Neuronal stem cell (in vitro differentiated cells): Measurements from ENCODE around the gene RNF111.
"Not testable (repeated sequence)": the region's sequence is repeated elsewhere in the genome, so short reads cannot be mapped to it uniquely, and the experiment has no call there.

Source experiments
- DNase-seq: peaks from one replicate; pipeline ENCODE4 v3.0.0-alpha.2; 2013; ENCODE audit warnings: low spot score
- H2AFZ ChIP-seq: one replicate; pipeline ENCODE4 v1.6.1; 2013; ENCODE audit warnings: mild to moderate bottlenecking, low read length, inconsistent platforms
- H2AK5ac ChIP-seq: 2 replicates; pipeline ENCODE4 v1.6.1; 2013; ENCODE audit warnings: low read depth, mild to moderate bottlenecking, inconsistent platforms, low read length, moderate library complexity, mixed read lengths
- H2BK120ac ChIP-seq: 2 replicates; pipeline ENCODE4 v1.6.1; 2013; ENCODE audit warnings: low read depth, mild to moderate bottlenecking, inconsistent platforms, low read length, moderate library complexity, mixed read lengths
- H2BK12ac ChIP-seq: one replicate; pipeline ENCODE4 v1.6.1; 2013; ENCODE audit warnings: low read length, inconsistent platforms
- H2BK15ac ChIP-seq: 2 replicates; pipeline ENCODE4 v1.6.1; 2013; ENCODE audit warnings: mild to moderate bottlenecking, low read length, inconsistent platforms, mixed read lengths
- H2BK5ac ChIP-seq: one replicate; pipeline ENCODE4 v1.6.1; 2013; ENCODE audit warnings: inconsistent platforms, mild to moderate bottlenecking, low read length, moderate library complexity
- H3K14ac ChIP-seq: one replicate; pipeline ENCODE4 v1.6.1; 2013; ENCODE audit warnings: low read length, inconsistent platforms
- H3K18ac ChIP-seq: 2 replicates; pipeline ENCODE4 v1.6.1; 2013; ENCODE audit warnings: low read length, inconsistent platforms
- H3K23ac ChIP-seq: 2 replicates; pipeline ENCODE4 v1.6.1; 2013; ENCODE audit warnings: low read depth, mild to moderate bottlenecking, mixed read lengths, low read length, inconsistent platforms; ENCODE audit not compliant: poor library complexity
- H3K27ac ChIP-seq: replicated peaks from 3 replicates; pipeline ENCODE4 v1.5.1; 2013; ENCODE audit warnings: low read length, inconsistent platforms
- H3K27me3 ChIP-seq, 3 experiments: 2 replicates each; pipeline ENCODE4 v1.6.1; 2013; ENCODE audit warnings: low read length in 3 of 3, mild to moderate bottlenecking in 2 of 3, inconsistent platforms in 1 of 3, low read depth in 1 of 3, mixed read lengths in 1 of 3, moderate library complexity in 1 of 3; ENCODE audit not compliant: control insufficient read depth in 3 of 3, insufficient read depth in 3 of 3
- H3K36me3 ChIP-seq, 2 donors: replicated peaks in 1 of 2; 2 replicates each; pipeline ENCODE4 v1.6.1; 2013; ENCODE audit warnings: low read length in 2 of 2; ENCODE audit not compliant: control insufficient read depth in 2 of 2, insufficient read depth in 2 of 2
- H3K4ac ChIP-seq: 2 replicates; pipeline ENCODE4 v1.6.1; 2013; ENCODE audit warnings: inconsistent platforms, mild to moderate bottlenecking, low read length, moderate library complexity
- H3K4me1 ChIP-seq, 2 donors: 1 replicate in 1 of 2; 2 replicates in 1 of 2; pipeline ENCODE4 v1.6.1; 2013; ENCODE audit warnings: low read length in 2 of 2, low read depth in 1 of 2; ENCODE audit not compliant: control insufficient read depth in 2 of 2, insufficient read depth in 1 of 2
- H3K4me2 ChIP-seq: one replicate; pipeline ENCODE4 v1.6.1; 2013; ENCODE audit warnings: mild to moderate bottlenecking, low read length, inconsistent platforms; ENCODE audit not compliant: insufficient read depth, poor library complexity, severe bottlenecking
- H3K4me3 ChIP-seq, 2 donors: 2 replicates each; pipeline ENCODE4 v1.5.1; 2013; ENCODE audit warnings: low read length in 2 of 2, mild to moderate bottlenecking in 2 of 2, inconsistent platforms in 1 of 2, moderate library complexity in 1 of 2
- H3K79me1 ChIP-seq: one replicate; pipeline ENCODE4 v1.6.1; 2013; ENCODE audit warnings: low read depth, mild to moderate bottlenecking, inconsistent platforms, low read length, moderate library complexity
- H3K9ac ChIP-seq: one replicate; pipeline ENCODE4 v1.6.1; 2013; ENCODE audit warnings: mild to moderate bottlenecking, low read depth, low read length, inconsistent platforms; ENCODE audit not compliant: poor library complexity
- H3K9me3 ChIP-seq, 2 donors: replicated peaks in 1 of 2; 2 replicates each; pipeline versions ENCODE3 to v1.6.1; 2013; ENCODE audit warnings: low read length in 2 of 2, mild to moderate bottlenecking in 2 of 2, inconsistent platforms in 1 of 2, low read depth in 1 of 2, mixed read lengths in 1 of 2, moderate library complexity in 1 of 2; ENCODE audit not compliant: control insufficient read depth in 2 of 2, insufficient read depth in 1 of 2
- H4K8ac ChIP-seq: one replicate; pipeline ENCODE4 v1.6.1; 2013; ENCODE audit warnings: low read depth, mild to moderate bottlenecking, inconsistent platforms, low read length, moderate library complexity
- H4K91ac ChIP-seq: one replicate; pipeline ENCODE4 v1.6.1; 2013; ENCODE audit warnings: low read length, low read depth, mild to moderate bottlenecking, inconsistent platforms; ENCODE audit not compliant: poor library complexity
- WGBS, 2 donors: extraction: QIAGEN DNeasy Blood & Tissue Kit; methylation state at CpG; one replicate each; pipeline ENCODE4 v1.1.7; 2013; ENCODE audit warnings: missing lambda C conversion rate in 2 of 2, mixed read lengths in 1 of 2; ENCODE audit not compliant: insufficient read length in 2 of 2, insufficient replicate concordance in 1 of 2; ENCODE audit errors: extremely low coverage in 2 of 2; 5-methylcytosine and 5-hydroxymethylcytosine counted together

Gene RNF111

DNA sequence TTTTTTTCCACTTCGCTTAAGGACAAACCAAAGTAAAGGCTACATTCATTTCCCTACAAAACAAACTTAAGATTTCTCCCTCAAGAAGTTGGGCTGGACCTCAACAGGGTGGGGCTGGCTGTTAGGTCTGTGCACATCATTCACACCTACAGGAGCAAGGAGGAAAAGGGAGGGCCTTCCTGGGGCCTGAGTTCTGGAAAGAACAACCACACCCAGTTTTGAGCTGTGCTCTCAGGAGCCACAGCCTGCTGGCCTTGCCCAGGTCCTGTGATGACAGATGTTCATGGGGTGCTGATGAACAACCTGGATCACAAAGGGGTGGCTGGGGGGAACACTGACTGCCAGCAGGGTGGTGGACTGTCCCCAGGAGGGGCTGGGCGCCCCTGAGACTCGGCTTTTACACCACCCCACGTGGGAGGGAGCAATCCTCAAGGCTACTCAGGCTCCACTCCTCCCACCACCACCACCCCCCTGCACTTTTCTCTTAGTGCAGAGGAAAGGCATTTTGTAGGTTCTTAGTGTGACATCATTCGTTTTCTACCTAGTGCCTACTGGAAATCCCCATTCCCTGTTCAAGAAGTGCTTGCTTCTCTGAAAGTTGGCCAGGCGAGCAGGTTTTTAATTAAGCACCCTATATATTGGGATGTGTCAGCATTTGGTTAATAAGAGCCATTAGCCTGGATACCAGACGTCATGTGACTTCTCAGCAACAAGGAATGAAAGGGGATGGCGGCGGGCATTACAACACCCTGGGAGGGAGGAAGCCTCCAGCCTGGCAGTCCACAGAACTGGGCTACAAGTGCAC is 153.2 kb downstream of the RNF111 start:
- Histone ChIP-seq H2BK15ac (no peak overlapping the region), H2AK5ac (no peak overlapping the region), H2BK12ac (no peak overlapping the region), H2BK5ac (no peak overlapping the region), H3K4me1 (no peaks in the 10 kb centered on the region), H3K4me3 (no peak overlapping the region), H3K79me1 (peaks cover 2% of the 10 kb centered on the region), H3K23ac (no peak overlapping the region), H3K14ac (no peak overlapping the region), H3K9me3 (no peaks in the 10 kb centered on the region), H3K4ac (no peak overlapping the region), H4K91ac (no peak overlapping the region), H3K4me2 (no peak overlapping the region), H3K27ac (no peak overlapping the region), H3K18ac (no peak overlapping the region), H3K36me3 (peaks cover 30 to 85% of the 10 kb centered on the region in 2 donors), H2AFZ (no peak overlapping the region), H3K27me3 (no peaks in the 10 kb centered on the region), H3K9ac (no peak overlapping the region), H2BK120ac (no peak overlapping the region), H4K8ac (no peak overlapping the region)
- no peak for DNase-seq
- no CpG with 5 or more reads among the region's 9 CpGs for WGBS, 2 donors

DNA sequence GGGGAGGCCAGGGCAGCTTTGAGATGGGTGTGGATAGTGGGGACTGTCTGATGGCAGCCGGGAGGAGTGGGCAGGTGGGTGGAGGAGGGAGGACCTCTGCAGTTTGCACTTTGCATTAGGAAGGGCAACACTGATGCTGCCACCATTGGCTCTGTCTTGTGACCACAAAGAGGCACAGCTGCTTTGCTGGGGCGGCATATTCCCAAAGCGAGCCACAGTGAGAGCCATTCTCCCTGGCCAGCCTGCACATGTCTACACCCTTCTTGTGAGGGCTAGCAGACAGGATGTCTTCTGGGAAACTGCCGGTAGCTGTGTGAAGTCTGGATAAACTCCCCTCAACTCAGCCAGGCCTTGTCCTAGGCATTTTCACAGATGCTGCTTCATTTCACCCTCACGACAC is 155.8 kb downstream of the RNF111 start:
- Histone ChIP-seq H3K9ac (no peak overlapping the region), H3K36me3 (peaks cover 20 to 79% of the 10 kb centered on the region in 2 donors), H4K8ac (no peak overlapping the region), H2BK5ac (no peak overlapping the region), H3K27ac (no peak overlapping the region), H4K91ac (no peak overlapping the region), H3K23ac (no peak overlapping the region), H3K4me2 (no peak overlapping the region), H2AK5ac (no peak overlapping the region), H3K4me3 (peak overlapping the region in 1 of 2 donors; percentile 42), H3K18ac (no peak overlapping the region), H3K27me3 (no peaks in the 10 kb centered on the region), H3K4ac (no peak overlapping the region), H3K79me1 (peaks cover 2% of the 10 kb centered on the region), H3K14ac (no peak overlapping the region), H2BK12ac (no peak overlapping the region), H2BK120ac (no peak overlapping the region), H2BK15ac (no peak overlapping the region), H3K9me3 (no peaks in the 10 kb centered on the region), H2AFZ (no peak overlapping the region), H3K4me1 (peaks cover 2% of the 10 kb centered on the region in 2 donors)
- no peak for DNase-seq
- no CpG with 5 or more reads among the region's 5 CpGs for WGBS, 2 donors

DNA sequence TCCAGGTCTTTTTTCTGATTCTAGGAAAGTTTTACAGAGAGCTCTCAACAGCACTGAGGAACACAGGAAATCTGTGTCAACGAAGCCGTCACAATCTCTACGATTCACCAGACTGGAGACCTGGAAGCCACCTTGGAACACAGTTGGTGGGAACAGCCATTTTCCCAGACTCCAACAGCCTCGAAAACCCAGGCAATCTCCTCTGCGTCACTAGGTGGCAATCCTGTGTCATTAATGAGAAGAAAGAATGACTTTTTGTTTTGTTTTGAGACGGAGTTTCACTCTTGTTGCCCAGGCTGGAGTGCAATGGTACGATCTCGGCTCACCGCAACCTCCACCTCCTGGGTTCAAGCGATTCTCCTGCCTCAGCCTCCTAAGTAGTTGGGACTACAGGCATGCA is 157.1 kb downstream of the RNF111 start:
- not testable (repeated sequence) for H2BK5ac ChIP-seq, H2BK15ac ChIP-seq, H2BK12ac ChIP-seq, H3K23ac ChIP-seq, H3K4me2 ChIP-seq, H3K4me3 ChIP-seq, H3K4ac ChIP-seq, H3K4me1 ChIP-seq, H3K9me3 ChIP-seq, H3K27ac ChIP-seq, H3K79me1 ChIP-seq, H3K14ac ChIP-seq, H3K9ac ChIP-seq, H2AFZ ChIP-seq, H2AK5ac ChIP-seq, H4K8ac ChIP-seq, H3K27me3 ChIP-seq, DNase-seq, H3K18ac ChIP-seq, H2BK120ac ChIP-seq, H4K91ac ChIP-seq
- H3K36me3 ChIP-seq = peaks cover 12 to 71% of the 10 kb centered on the region in 2 donors
- no CpG with 5 or more reads among the region's 10 CpGs for WGBS, 2 donors
